HepG2 (cell line): ENCODE data around the gene C19orf38. TPM values are rescaled to one million over a fixed set of nuclear protein-coding genes. Genes with fewer than 3 reads are reported as not detected.

Experiments
- ATAD3A ChIP-seq: sonication (generic); formaldehyde crosslinking; IDR thresholded peaks from 2 replicates; pipeline ENCODE4 v1.4.0; 2020; ENCODE audit warnings: missing genetic modification reagents
- BRD4 ChIP-seq: sonication (generic); formaldehyde crosslinking; IDR thresholded peaks from 2 replicates; pipeline ENCODE4 v1.4.0; 2020; ENCODE audit warnings: missing genetic modification reagents
- DMTF1 ChIP-seq: sonication (generic); formaldehyde crosslinking; IDR thresholded peaks from 2 replicates; pipeline ENCODE4 v1.4.0; 2020; ENCODE audit warnings: mild to moderate bottlenecking, missing genetic modification reagents
- FOXP1 ChIP-seq, 2 experiments: fragments of 450-650 bp in 1 of 2; IDR thresholded peaks; 2 replicates each; pipeline ENCODE4 v1.6.1; 2017 to 2018; ENCODE audit warnings: antibody characterized with exemption in 1 of 2
- HNRNPUL1 ChIP-seq: fragments of 200-400 bp; formaldehyde crosslinking; IDR thresholded peaks from 2 replicates; pipeline ENCODE4 v1.6.1; 2017; ENCODE audit warnings: low read depth, mild to moderate bottlenecking, low read length, moderate library complexity
- IRF2 ChIP-seq: IDR thresholded peaks from 2 replicates; pipeline ENCODE4 v1.6.1; 2018; ENCODE audit warnings: missing genetic modification reagents, missing compliant biosample characterization
- KLF12 ChIP-seq: sonication (generic); formaldehyde crosslinking; IDR thresholded peaks from 2 replicates; pipeline ENCODE4 v1.4.0; 2020; ENCODE audit warnings: missing genetic modification reagents, borderline replicate concordance
- KLF16 ChIP-seq, 2 experiments: sonication (generic) in 1 of 2; formaldehyde crosslinking in 1 of 2; IDR thresholded peaks; 2 replicates each; pipeline versions ENCODE4 v1.6.1 to v1.8.0; 2016 to 2023; ENCODE audit warnings: missing genetic modification reagents in 2 of 2, missing compliant biosample characterization in 1 of 2
- MEF2D ChIP-seq: sonication (generic); formaldehyde crosslinking; IDR thresholded peaks from 2 replicates; pipeline ENCODE4 v1.5.1; 2020; ENCODE audit warnings: mild to moderate bottlenecking, missing genetic modification reagents
- NR2C2 ChIP-seq: sonication (generic); formaldehyde crosslinking; IDR thresholded peaks from 2 replicates; pipeline ENCODE4 v1.4.0; 2020; ENCODE audit warnings: missing genetic modification reagents, mild to moderate bottlenecking, moderate library complexity, borderline replicate concordance
- NR2F2 ChIP-seq: IDR thresholded peaks from 2 replicates; pipeline ENCODE4 v1.6.1; 2012; ENCODE audit warnings: low read depth, inconsistent platforms, borderline replicate concordance
- PHB2 ChIP-seq: fragments of 450-650 bp; IDR thresholded peaks from 2 replicates; pipeline ENCODE4 v1.6.1; 2018; ENCODE audit not compliant: partially characterized antibody
- PHF20 ChIP-seq: sonication (generic); formaldehyde crosslinking; IDR thresholded peaks from 2 replicates; pipeline ENCODE4 v1.5.0; 2020; ENCODE audit warnings: mild to moderate bottlenecking, missing genetic modification reagents
- PRDM15 ChIP-seq: sonication (generic); formaldehyde crosslinking; IDR thresholded peaks from 2 replicates; pipeline ENCODE4 v1.4.0; 2020; ENCODE audit warnings: missing genetic modification reagents
- REL ChIP-seq: sonication (generic); formaldehyde crosslinking; conservative IDR thresholded peaks from 2 replicates; pipeline ENCODE4 v1.8.0; 2022; ENCODE audit warnings: mild to moderate bottlenecking, missing genetic modification reagents, moderate library complexity
- SAP130 ChIP-seq: IDR thresholded peaks from 2 replicates; pipeline ENCODE4 v1.6.1; 2016; ENCODE audit warnings: low read depth
- ZIK1 ChIP-seq: sonication (generic); formaldehyde crosslinking; IDR thresholded peaks from 2 replicates; pipeline ENCODE4 v1.5.0; 2020; ENCODE audit warnings: mild to moderate bottlenecking, low read depth, missing genetic modification reagents, borderline replicate concordance
- ZNF160 ChIP-seq: sonication (generic); formaldehyde crosslinking; IDR thresholded peaks from 2 replicates; pipeline ENCODE4 v1.8.0; 2022; ENCODE audit warnings: mild to moderate bottlenecking, inconsistent platforms, missing genetic modification reagents
- ZNF598 ChIP-seq: sonication (generic); formaldehyde crosslinking; IDR thresholded peaks from 2 replicates; pipeline ENCODE4 v1.5.1; 2020; ENCODE audit warnings: mild to moderate bottlenecking, missing genetic modification reagents, borderline replicate concordance
- ZNF879 ChIP-seq: sonication (generic); formaldehyde crosslinking; IDR thresholded peaks from 2 replicates; pipeline ENCODE4 v1.8.1; 2023; ENCODE audit warnings: missing genetic modification reagents
- polyA plus RNA-seq, 8 experiments: library from polyadenylated mRNA; depleted of rRNA in 3 of 8; stranded (reverse) in 7 of 8; unstranded in 1 of 8; fragments of >200 nt; fragmentation: Illumina TruSeq in 4 of 8; extraction: Trizol in 4 of 8; gene quantifications; 2 replicates each; pipeline versions ENCODE4 v1.2.1 to v1.2.3, GENCODE V29; 2011 to 2016; ENCODE audit warnings: low read depth in 4 of 8, missing spikeins in 1 of 8, mixed read lengths in 1 of 8; ENCODE audit not compliant: insufficient read depth in 1 of 8
- total RNA-seq, 5 experiments: library from RNA; depleted of rRNA; stranded (reverse); fragments of >200 nt; fragmentation: Illumina TruSeq; extraction: Trizol; gene quantifications; 2 replicates each; pipeline ENCODE4 v1.2.3, GENCODE V29; 2016; ENCODE audit warnings: low read depth in 1 of 5
- TF ChIP-seq, protein P1 (sequence below): sonication (generic); formaldehyde crosslinking; IDR thresholded peaks from 2 replicates; pipeline ENCODE4 v1.4.0; 2020; ENCODE audit warnings: missing genetic modification reagents
- TF ChIP-seq, protein P2 (sequence below): IDR thresholded peaks from 2 replicates; pipeline ENCODE4 v1.6.1; 2016

Gene C19orf38
- total and polyA plus RNA-seq, 2 of the 13 experiments (the other 11 are each of a cell fraction or from before 2014, with no cell fraction given) = 0.11 TPM; not detected in 1

GRCh38 chr19:10836479-10837330 lies 11.5 kb upstream of the C19orf38 start (continued):
- TF ChIP-seq ZIK1 (CRISPR knock-in tag) = peak; percentile 70; the same call in 1 of the 2 replicates
- no peak for TF ChIP-seq FOXP1 (IDR thresholded peaks at IDR 0.05)
- no peak for TF ChIP-seq FOXP1 (CRISPR knock-in tag; IDR thresholded peaks at IDR 0.05)
- no peak for TF ChIP-seq HNRNPUL1
- no peak for TF ChIP-seq PHB2
- peak in 1 of 2 experiments; percentile 67; a peak in 2 of 4 replicates for TF ChIP-seq KLF16 (CRISPR knock-in tag; IDR thresholded peaks at IDR 0.05)
- peak; percentile 26; the same call in 1 of the 2 replicates for TF ChIP-seq REL (CRISPR knock-in tag)
- no peak; the same call in 1 of the 2 replicates for TF ChIP-seq ZNF160 (CRISPR knock-in tag)
- TF ChIP-seq DMTF1 (CRISPR knock-in tag) = no peak; the same call in 1 of the 2 replicates
- TF ChIP-seq SAP130 (CRISPR knock-in tag) = 0 out of 2 replicates have a peak, but pooled peaks have one; percentile 10
- TF ChIP-seq IRF2 (CRISPR knock-in tag) = no peak; the same call in 1 of the 2 replicates
- TF ChIP-seq ATAD3A (CRISPR knock-in tag) = no peak
- TF ChIP-seq BRD4 (CRISPR knock-in tag) = peak; percentile 54; the same call in 1 of the 2 replicates
- peak; percentile 93 for TF ChIP-seq MEF2D (CRISPR knock-in tag)
- TF ChIP-seq ZNF879 (CRISPR knock-in tag) = peak; percentile 87; the same call in 1 of the 2 replicates
- peak; percentile 60; the same call in 1 of the 2 replicates for TF ChIP-seq PHF20 (CRISPR knock-in tag)
- no peak for TF ChIP-seq NR2F2
- TF ChIP-seq, protein P1, sequence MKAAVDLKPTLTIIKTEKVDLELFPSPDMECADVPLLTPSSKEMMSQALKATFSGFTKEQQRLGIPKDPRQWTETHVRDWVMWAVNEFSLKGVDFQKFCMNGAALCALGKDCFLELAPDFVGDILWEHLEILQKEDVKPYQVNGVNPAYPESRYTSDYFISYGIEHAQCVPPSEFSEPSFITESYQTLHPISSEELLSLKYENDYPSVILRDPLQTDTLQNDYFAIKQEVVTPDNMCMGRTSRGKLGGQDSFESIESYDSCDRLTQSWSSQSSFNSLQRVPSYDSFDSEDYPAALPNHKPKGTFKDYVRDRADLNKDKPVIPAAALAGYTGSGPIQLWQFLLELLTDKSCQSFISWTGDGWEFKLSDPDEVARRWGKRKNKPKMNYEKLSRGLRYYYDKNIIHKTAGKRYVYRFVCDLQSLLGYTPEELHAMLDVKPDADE (CRISPR knock-in tag) = peak; percentile 44; the same call in 1 of the 2 replicates
- peak; percentile 20; the same call in 1 of the 2 replicates for TF ChIP-seq PRDM15 (CRISPR knock-in tag)
- TF ChIP-seq NR2C2 (CRISPR knock-in tag) = peak; percentile 67; the same call in 1 of the 2 replicates
- TF ChIP-seq, protein P2, sequence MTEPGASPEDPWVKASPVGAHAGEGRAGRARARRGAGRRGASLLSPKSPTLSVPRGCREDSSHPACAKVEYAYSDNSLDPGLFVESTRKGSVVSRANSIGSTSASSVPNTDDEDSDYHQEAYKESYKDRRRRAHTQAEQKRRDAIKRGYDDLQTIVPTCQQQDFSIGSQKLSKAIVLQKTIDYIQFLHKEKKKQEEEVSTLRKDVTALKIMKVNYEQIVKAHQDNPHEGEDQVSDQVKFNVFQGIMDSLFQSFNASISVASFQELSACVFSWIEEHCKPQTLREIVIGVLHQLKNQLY (CRISPR knock-in tag) = no peak
- TF ChIP-seq KLF12 (CRISPR knock-in tag) = peak; percentile 83; the same call in 1 of the 2 replicates
- TF ChIP-seq ZNF598 (CRISPR knock-in tag) = peak; percentile 63; the same call in 1 of the 2 replicates
